GM12864 (cell line): ENCODE measurements around the gene DDTL.
"Not testable (repeated sequence)": the region's sequence is repeated elsewhere in the genome, so short reads cannot be mapped to it uniquely, and the experiment has no call there.

Experiments
- DNase-seq: peaks from one replicate; pipeline ENCODE4 v3.0.0-alpha.2; 2011; ENCODE audit warnings: low read depth
- H3K4me3 ChIP-seq: 2 replicates; pipeline ENCODE4 v1.5.1; 2011; ENCODE audit warnings: mild to moderate bottlenecking, low read depth, low read length, control low read depth
- CTCF ChIP-seq: IDR thresholded peaks from 2 replicates; pipeline ENCODE4 v1.5.1; 2011; ENCODE audit warnings: low read depth, mild to moderate bottlenecking, moderate library complexity, low read length, control low read depth, inconsistent platforms; ENCODE audit errors: missing control alignments

DDTL gene

DNA sequence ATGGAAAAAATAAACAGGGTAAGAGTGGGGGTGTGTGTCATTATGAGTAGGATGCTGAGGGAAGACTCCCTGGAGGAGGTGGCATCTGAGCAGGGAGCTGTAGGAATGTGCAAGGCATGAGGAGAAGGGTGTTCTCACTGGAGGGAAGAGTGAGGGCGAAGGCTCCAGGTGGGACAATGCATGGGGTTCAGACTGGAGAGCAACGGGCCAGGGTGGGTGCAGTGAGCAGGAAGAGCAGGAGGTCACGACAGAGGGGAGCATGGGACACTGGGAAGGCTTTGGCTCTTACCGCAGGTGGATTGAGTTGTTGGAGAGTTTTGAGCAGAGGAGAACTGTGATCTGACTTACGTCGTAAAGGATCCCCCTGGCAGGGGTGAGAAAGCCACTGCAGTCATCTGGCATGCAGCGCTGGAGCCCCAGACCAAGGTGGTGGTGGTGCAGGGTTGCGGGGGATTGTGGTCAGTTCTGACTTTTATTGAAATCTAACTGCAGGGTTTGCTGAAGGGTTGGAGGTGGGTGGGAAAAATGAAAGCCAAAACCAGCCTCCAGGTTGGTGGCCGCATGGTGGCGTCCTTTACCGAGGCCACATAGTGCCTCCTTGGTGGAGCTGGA is 13.8 kb upstream of the DDTL start:
- H3K4me3 ChIP-seq, DNase-seq: not testable (repeated sequence)

GRCh38 chr22:23953485-23953884 is 13.2 kb upstream of the DDTL start:
- not testable (repeated sequence) for H3K4me3 ChIP-seq, DNase-seq

- not testable (repeated sequence) for H3K4me3 ChIP-seq
These were observed 12.3 kb upstream of the DDTL start for GRCh38 chr22:23954193-23954990.

GRCh38 chr22:23954991-23955305 is 11.7 kb upstream of the DDTL start:
- DNase-seq, H3K4me3 ChIP-seq: not testable (repeated sequence)

More at GRCh38 chr22:23954193-23954990, 12.3 kb upstream of the DDTL start:
- DNase-seq: not testable (repeated sequence)

- not testable (repeated sequence) for DNase-seq, H3K4me3 ChIP-seq
These were observed 10.8 kb upstream of the DDTL start for GRCh38 chr22:23955886-23956285.

GRCh38 chr22:23956301-23956900 is 10.3 kb upstream of the DDTL start:
- TF ChIP-seq CTCF: peak; percentile 91
- peak; percentile 52 for DNase-seq
- H3K4me3 ChIP-seq: not testable (repeated sequence)

DNA sequence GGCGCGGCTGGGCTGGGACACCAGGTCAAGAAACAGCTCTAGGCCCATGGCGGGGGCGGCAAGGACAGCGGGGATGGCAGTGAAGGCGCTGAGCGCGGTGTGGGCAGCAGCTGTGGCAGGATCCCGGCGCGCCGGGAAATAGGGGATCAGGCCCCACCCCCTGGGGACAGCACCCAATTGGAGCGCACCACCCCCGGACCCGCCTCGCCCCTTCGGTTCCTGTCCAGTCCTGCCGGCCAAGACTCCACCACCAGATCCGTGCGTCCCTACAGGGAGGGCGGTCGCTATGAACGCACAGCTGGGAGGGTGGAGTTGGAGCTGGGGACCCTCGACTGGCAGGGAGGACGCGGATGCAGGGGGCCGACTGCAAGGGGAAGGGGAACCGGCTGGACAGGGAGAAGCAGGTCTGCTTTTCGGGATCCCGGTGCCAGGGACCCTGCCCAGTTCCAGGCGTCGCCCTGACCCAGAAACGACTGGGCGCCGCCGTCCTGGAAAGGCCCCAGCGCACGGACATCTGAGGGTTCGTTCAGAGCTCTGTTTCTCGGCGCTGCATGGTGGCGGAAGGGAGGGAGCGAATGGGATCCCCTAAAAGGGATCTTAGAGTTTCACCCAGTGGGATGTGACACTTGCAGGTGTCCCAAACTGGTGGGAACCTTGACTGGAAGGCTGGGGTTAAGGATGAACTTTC is 5.5 kb upstream of the DDTL start, which contains the start of gene GSTT2B:
TSS of gene GSTT2B (minus strand) at position 112 of the 688 bp plus-strand sequence. CDS start at position 48, 64 bp downstream.
- DNase-seq, H3K4me3 ChIP-seq: not testable (repeated sequence)

GRCh38 chr22:23966094-23966493 is 594 bp upstream of the DDTL start:
- H3K4me3 ChIP-seq, DNase-seq: not testable (repeated sequence)

- no peak overlapping the region for H3K4me3 ChIP-seq
- TF ChIP-seq CTCF: no peak
- no peak for DNase-seq
These were observed 2.4 kb downstream of the DDTL start for GRCh38 chr22:23969071-23969470.

DNA sequence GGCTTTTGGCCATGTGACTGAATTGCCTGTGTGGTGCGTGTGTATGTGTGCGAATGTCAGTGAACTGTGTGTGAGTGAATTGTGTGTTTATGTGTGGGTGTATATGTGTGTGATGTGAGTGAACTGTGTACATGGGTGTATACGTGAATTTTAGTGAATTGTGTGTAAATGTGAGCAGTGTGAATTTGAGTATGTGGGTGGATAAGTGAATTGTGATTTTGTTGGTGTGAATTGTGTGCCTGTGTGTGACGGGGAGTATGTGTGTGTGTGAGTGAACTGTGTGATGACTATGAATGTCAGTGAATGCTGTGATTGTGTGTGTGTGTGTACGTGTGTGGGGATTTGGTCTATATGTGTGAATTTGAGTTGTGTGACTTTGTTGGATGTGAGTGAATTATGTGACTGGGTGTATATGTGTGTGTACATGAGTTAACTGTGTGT is 3.5 kb downstream of the DDTL start:
- no peak for DNase-seq
- TF ChIP-seq CTCF: no peak
- H3K4me3 ChIP-seq: no peak overlapping the region
